Loucy (cell line): Measurements from ENCODE around the gene PRKN.

ENCODE experiments used
- H2AFZ ChIP-seq: fragments of 200-600 bp; sonication (generic); 2 replicates; pipeline ENCODE4 v1.6.0; 2016; ENCODE audit warnings: antibody characterized with exemption, mild to moderate bottlenecking, low read length, moderate library complexity
- H3F3A ChIP-seq: fragments of 200-600 bp; 2 replicates; pipeline ENCODE4 v1.6.0; 2016; ENCODE audit warnings: antibody characterized with exemption, low read depth, mild to moderate bottlenecking
- H3K27me3 ChIP-seq: fragments of 200-600 bp; sonication (generic); 2 replicates; pipeline ENCODE4 v1.6.1; 2014; ENCODE audit warnings: low read length, mild to moderate bottlenecking; ENCODE audit not compliant: insufficient read depth, poor library complexity, severe bottlenecking
- H3K36me3 ChIP-seq: fragments of 200-600 bp; sonication (generic); 2 replicates; pipeline ENCODE4 v1.6.1; 2016; ENCODE audit warnings: low read length; ENCODE audit not compliant: insufficient read depth
- H3K4me1 ChIP-seq: fragments of 200-600 bp; sonication (generic); 2 replicates; pipeline ENCODE4 v1.5.1; 2014; ENCODE audit warnings: low read length, mild to moderate bottlenecking; ENCODE audit not compliant: insufficient read depth, poor library complexity, severe bottlenecking
- H3K4me2 ChIP-seq: fragments of 200-600 bp; sonication (generic); 2 replicates; pipeline ENCODE4 v1.6.0; 2014; ENCODE audit warnings: antibody characterized with exemption, low read length, low read depth, mild to moderate bottlenecking; ENCODE audit not compliant: poor library complexity, severe bottlenecking
- H3K4me3 ChIP-seq: fragments of 200-600 bp; sonication (generic); 2 replicates; pipeline ENCODE4 v1.5.1; 2014; ENCODE audit warnings: low read length, mild to moderate bottlenecking, mixed read lengths; ENCODE audit not compliant: poor library complexity, severe bottlenecking
- H3K79me2 ChIP-seq: fragments of 200-600 bp; sonication (generic); 2 replicates; pipeline ENCODE4 v1.6.1; 2014; ENCODE audit warnings: low read length; ENCODE audit not compliant: insufficient read depth
- H3K9ac ChIP-seq: fragments of 200-600 bp; sonication (generic); 2 replicates; pipeline ENCODE4 v1.6.0; 2014; ENCODE audit warnings: mild to moderate bottlenecking, low read depth, low read length, moderate library complexity; ENCODE audit not compliant: poor library complexity, severe bottlenecking
- H3K9me2 ChIP-seq: fragments of 200-600 bp; sonication (generic); replicated peaks from 2 replicates; pipeline ENCODE4 v1.6.1; 2016; ENCODE audit warnings: low read depth, low read length, mixed read lengths
- H3K9me3 ChIP-seq: fragments of 200-600 bp; sonication (generic); 2 replicates; pipeline ENCODE4 v1.6.1; 2014; ENCODE audit warnings: mild to moderate bottlenecking, antibody characterized with exemption, low read length, low read depth; ENCODE audit not compliant: insufficient read depth
- H4K20me1 ChIP-seq: fragments of 200-600 bp; sonication (generic); 2 replicates; pipeline ENCODE4 v1.6.0; 2014; ENCODE audit warnings: antibody characterized with exemption, low read length, mild to moderate bottlenecking; ENCODE audit not compliant: insufficient read depth, poor library complexity, severe bottlenecking
- EZH2phosphoT487 ChIP-seq: fragments of 200-600 bp; IDR thresholded peaks from 2 replicates; pipeline ENCODE4 v1.6.1; 2018; ENCODE audit warnings: antibody characterized with exemption, mild to moderate bottlenecking, moderate library complexity, borderline replicate concordance
- TF ChIP-seq, protein P1 (sequence below): fragments of 200-600 bp; sonication (generic); conservative IDR thresholded peaks from 2 replicates; pipeline ENCODE4 v1.5.1; 2014; ENCODE audit warnings: mild to moderate bottlenecking, antibody characterized with exemption, low read length

PRKN gene

DNA sequence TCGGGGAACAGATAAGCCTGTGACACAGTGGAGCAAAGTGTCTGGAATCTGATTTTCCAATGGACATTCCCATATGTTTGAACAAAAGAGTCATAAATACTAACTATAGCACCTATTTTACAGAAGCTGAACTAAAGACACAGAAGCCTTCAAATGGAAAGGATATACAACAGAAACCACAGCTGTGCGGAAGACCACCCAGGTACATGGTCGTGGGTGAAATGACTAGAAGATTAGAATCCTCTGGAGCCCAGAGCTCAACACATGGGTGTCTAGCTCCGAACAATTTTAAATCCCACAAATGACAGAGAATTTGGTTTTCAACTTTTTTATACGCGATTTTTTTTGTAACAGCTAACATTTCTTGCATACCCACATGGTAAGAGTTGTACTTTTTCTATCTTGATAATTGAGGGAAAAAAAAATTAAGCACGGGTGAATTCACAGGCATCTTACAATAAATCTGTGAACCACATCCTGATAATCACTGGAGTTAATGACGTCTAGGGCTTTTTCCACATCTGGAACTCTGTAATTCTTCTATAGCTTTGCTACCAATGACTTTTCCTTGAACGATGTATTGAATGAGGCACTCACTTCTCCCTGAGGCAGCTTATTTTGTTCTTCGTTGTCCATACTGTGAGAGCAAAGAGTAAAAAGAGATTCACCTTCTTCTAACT is 1182.6 kb downstream of the PRKN start:
- Histone ChIP-seq H3K27me3 (no peaks in the 10 kb centered on the region), H3K9ac (no peak overlapping the region), H3K4me2 (no peak overlapping the region), H3K9me3 (no peaks in the 10 kb centered on the region), H3K9me2 (no peaks in the 10 kb centered on the region), H4K20me1 (no peaks in the 10 kb centered on the region), H3K4me3 (no peak overlapping the region), H3F3A (no peaks in the 10 kb centered on the region), H2AFZ (no peak overlapping the region), H3K36me3 (no peaks in the 10 kb centered on the region), H3K4me1 (no peaks in the 10 kb centered on the region), H3K79me2 (no peaks in the 10 kb centered on the region)
- TF ChIP-seq, protein P1, sequence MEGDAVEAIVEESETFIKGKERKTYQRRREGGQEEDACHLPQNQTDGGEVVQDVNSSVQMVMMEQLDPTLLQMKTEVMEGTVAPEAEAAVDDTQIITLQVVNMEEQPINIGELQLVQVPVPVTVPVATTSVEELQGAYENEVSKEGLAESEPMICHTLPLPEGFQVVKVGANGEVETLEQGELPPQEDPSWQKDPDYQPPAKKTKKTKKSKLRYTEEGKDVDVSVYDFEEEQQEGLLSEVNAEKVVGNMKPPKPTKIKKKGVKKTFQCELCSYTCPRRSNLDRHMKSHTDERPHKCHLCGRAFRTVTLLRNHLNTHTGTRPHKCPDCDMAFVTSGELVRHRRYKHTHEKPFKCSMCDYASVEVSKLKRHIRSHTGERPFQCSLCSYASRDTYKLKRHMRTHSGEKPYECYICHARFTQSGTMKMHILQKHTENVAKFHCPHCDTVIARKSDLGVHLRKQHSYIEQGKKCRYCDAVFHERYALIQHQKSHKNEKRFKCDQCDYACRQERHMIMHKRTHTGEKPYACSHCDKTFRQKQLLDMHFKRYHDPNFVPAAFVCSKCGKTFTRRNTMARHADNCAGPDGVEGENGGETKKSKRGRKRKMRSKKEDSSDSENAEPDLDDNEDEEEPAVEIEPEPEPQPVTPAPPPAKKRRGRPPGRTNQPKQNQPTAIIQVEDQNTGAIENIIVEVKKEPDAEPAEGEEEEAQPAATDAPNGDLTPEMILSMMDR, result no peak
- no peak for TF ChIP-seq EZH2phosphoT487

DNA sequence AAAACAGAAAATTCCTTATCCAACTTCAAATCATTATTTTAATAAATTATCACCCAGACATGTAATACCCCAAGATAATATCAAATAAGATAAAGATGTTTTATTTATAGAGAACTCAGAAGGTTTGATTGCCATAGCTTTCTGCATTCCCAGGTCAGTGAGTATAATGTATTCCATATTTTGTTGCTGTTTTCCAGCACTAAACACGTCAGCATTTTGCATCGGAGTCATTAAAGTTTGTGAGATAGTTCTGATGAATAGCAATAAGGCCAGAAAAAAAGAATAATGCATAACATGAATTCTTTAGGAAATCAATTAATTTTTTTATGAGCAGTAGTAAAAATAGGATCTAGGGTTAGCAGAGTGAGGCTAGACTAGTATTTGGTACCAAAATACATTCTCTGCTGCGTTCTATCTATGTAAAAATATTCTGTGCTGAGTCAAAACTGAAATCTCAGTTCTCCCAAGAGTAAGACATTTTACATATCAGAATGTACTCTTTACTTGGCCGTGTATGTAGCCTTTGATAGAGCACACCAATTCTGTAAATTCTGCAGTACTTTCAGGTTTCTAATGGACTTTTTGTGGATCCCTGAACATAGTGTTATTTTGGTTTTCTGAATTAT is 1183.8 kb downstream of the PRKN start:
- Histone ChIP-seq H3K4me2 (no peak overlapping the region), H3K27me3 (no peaks in the 10 kb centered on the region), H4K20me1 (no peaks in the 10 kb centered on the region), H3K4me1 (no peaks in the 10 kb centered on the region), H3K9me2 (no peaks in the 10 kb centered on the region), H3K4me3 (no peak overlapping the region), H2AFZ (no peak overlapping the region), H3K36me3 (no peaks in the 10 kb centered on the region), H3K9me3 (no peaks in the 10 kb centered on the region), H3K79me2 (no peaks in the 10 kb centered on the region), H3K9ac (no peak overlapping the region), H3F3A (no peaks in the 10 kb centered on the region)
- TF ChIP-seq EZH2phosphoT487, result no peak
- TF ChIP-seq, protein P1, result no peak

DNA sequence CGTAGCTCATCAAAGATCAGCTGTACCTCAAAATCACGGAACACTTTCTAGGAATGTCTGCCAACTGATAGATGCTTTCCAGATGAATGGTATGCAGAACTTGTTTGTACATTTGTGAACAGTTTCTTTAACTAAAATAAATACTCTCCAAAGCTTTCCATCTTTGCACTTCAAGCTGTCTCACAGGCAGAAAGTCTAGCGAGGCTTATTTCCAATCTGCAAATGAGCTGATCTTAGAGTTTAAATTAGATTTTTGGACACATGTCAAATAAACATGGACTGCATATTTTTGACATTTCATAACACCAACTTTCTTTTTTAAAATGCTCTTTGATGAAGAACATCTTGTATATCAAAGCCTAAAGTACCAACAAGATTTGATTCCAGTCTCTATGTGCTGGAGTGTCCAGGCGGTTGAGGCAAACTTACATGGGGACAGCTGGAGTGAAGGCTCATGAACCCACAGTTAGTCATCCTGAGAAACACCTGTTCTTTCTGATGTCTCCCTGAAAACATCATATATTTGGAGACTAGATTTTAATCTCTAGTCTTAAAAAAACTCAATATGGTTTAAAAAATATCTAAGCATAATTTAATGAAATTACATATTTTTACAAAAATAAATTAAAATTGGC is 1185.1 kb downstream of the PRKN start:
- Histone ChIP-seq H3K4me3 (no peak overlapping the region), H3K9me3 (no peaks in the 10 kb centered on the region), H3F3A (no peaks in the 10 kb centered on the region), H3K79me2 (no peaks in the 10 kb centered on the region), H3K27me3 (no peaks in the 10 kb centered on the region), H3K4me1 (no peaks in the 10 kb centered on the region), H3K9ac (no peak overlapping the region), H3K4me2 (no peak overlapping the region), H3K9me2 (no peaks in the 10 kb centered on the region), H4K20me1 (no peaks in the 10 kb centered on the region), H3K36me3 (no peaks in the 10 kb centered on the region), H2AFZ (no peak overlapping the region)
- TF ChIP-seq, protein P1, result no peak
- TF ChIP-seq EZH2phosphoT487, result no peak
